Fibroblast of lung (primary cell): ENCODE data around the gene UBL4A. TPM values are rescaled to one million over a fixed set of nuclear protein-coding genes. Genes with fewer than 3 reads are reported as not detected.
A peak's percentile ranks its signal among the peaks of the same experiment; 100 is the strongest.

Source experiments
- DNase-seq, 2 donors: peaks; one replicate each; pipeline versions ENCODE4 v3.0.0 to v3.0.0-alpha.2; 2010; ENCODE audit warnings: low read depth in 2 of 2
- H2AFZ ChIP-seq: 2 replicates; pipeline ENCODE4 v1.5.1; 2012; ENCODE audit warnings: low read length, control low read depth, inconsistent platforms
- H3K27ac ChIP-seq: 2 replicates; pipeline ENCODE4 v1.5.1; 2011; ENCODE audit warnings: low read length, control low read depth; ENCODE audit not compliant: insufficient read depth
- H3K27me3 ChIP-seq: 2 replicates; pipeline ENCODE4 v1.5.1; 2011; ENCODE audit warnings: mild to moderate bottlenecking, low read length; ENCODE audit not compliant: control insufficient read depth, insufficient read depth
- H3K36me3 ChIP-seq: 2 replicates; pipeline ENCODE4 v1.5.1; 2011; ENCODE audit warnings: low read length; ENCODE audit not compliant: control insufficient read depth, insufficient read depth
- H3K4me1 ChIP-seq: 2 replicates; pipeline ENCODE4 v1.5.1; 2011; ENCODE audit warnings: low read length; ENCODE audit not compliant: control insufficient read depth, insufficient read depth; ENCODE audit errors: extremely low read depth
- H3K4me2 ChIP-seq: 2 replicates; pipeline ENCODE4 v1.5.1; 2011; ENCODE audit warnings: low read length, control low read depth; ENCODE audit not compliant: insufficient read depth; ENCODE audit errors: extremely low read depth
- H3K4me3 ChIP-seq, 4 experiments: fragments of 200-600 bp in 1 of 4; sonication (generic) in 1 of 4; replicated peaks in 1 of 4; 2 replicates each; pipeline ENCODE4 v1.5.1; 2011 to 2016; ENCODE audit warnings: low read length in 4 of 4, low read depth in 3 of 4, mild to moderate bottlenecking in 3 of 4, control low read depth in 2 of 4, inconsistent platforms in 1 of 4, mixed read lengths in 1 of 4; ENCODE audit not compliant: insufficient read depth in 1 of 4; ENCODE audit errors: control extremely low read depth in 1 of 4
- H3K79me2 ChIP-seq: 2 replicates; pipeline ENCODE4 v1.5.1; 2012; ENCODE audit warnings: mild to moderate bottlenecking, low read length, inconsistent platforms; ENCODE audit not compliant: control insufficient read depth, insufficient read depth
- H3K9ac ChIP-seq: 2 replicates; pipeline ENCODE4 v1.5.1; 2011; ENCODE audit warnings: mild to moderate bottlenecking, low read length, control low read depth; ENCODE audit not compliant: insufficient read depth
- H3K9me3 ChIP-seq: 2 replicates; pipeline ENCODE4 v1.5.1; 2012; ENCODE audit warnings: low read depth, low read length; ENCODE audit not compliant: control insufficient read depth, insufficient read depth
- H4K20me1 ChIP-seq: 2 replicates; pipeline ENCODE4 v1.5.1; 2011; ENCODE audit warnings: low read length; ENCODE audit not compliant: control insufficient read depth, insufficient read depth; ENCODE audit errors: extremely low read depth
- EZH2 ChIP-seq: IDR thresholded peaks from 2 replicates; pipeline ENCODE4 v1.5.1; 2012; ENCODE audit warnings: low read length, control low read depth, mild to moderate bottlenecking; ENCODE audit errors: missing control alignments
- polyA plus RNA-seq, 2 donors: library from polyadenylated mRNA; depleted of rRNA in 1 of 2; stranded (reverse) in 1 of 2; unstranded in 1 of 2; fragments of >200 nt; gene quantifications; 2 replicates each; pipeline ENCODE4 v1.2.1, GENCODE V29; 2011 to 2012; ENCODE audit warnings: missing spikeins in 1 of 2
- total RNA-seq: library from RNA; depleted of rRNA; stranded (reverse); fragments of >200 nt; gene quantifications from 2 replicates; pipeline ENCODE4 v1.2.1, GENCODE V29; 2014
- TF ChIP-seq, protein P1 (sequence below), 2 donors: IDR thresholded peaks in 1 of 2; conservative IDR thresholded peaks in 1 of 2; 1 replicate in 1 of 2; 2 replicates in 1 of 2; pipeline ENCODE4 v1.5.1; 2011 to 2012; ENCODE audit warnings: low read length in 2 of 2, control low read depth in 1 of 2, inconsistent platforms in 1 of 2, low read depth in 1 of 2, mild to moderate bottlenecking in 1 of 2

The UBL4A gene
- total and polyA plus RNA-seq, 2 donors (not counting 1 experiment from before 2014, with no cell fraction given) = 17.9 to 42.8 TPM

DNA sequence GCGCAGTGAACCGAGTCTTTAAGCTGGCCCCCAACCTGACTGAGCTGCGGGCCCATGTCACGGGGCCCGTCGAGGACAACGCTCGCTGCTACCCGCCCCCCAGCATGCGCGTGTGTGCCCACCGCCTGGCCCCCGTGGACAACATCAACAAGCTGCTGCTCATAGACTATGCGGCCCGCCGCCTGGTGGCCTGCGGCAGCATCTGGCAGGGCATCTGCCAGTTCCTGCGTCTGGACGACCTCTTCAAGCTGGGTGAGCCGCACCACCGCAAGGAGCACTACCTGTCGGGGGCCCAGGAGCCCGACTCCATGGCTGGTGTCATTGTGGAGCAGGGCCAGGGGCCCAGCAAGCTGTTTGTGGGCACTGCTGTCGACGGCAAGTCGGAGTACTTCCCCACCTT lies 26.1 kb downstream of the UBL4A start:
- no peak for TF ChIP-seq EZH2
- TF ChIP-seq, protein P1, sequence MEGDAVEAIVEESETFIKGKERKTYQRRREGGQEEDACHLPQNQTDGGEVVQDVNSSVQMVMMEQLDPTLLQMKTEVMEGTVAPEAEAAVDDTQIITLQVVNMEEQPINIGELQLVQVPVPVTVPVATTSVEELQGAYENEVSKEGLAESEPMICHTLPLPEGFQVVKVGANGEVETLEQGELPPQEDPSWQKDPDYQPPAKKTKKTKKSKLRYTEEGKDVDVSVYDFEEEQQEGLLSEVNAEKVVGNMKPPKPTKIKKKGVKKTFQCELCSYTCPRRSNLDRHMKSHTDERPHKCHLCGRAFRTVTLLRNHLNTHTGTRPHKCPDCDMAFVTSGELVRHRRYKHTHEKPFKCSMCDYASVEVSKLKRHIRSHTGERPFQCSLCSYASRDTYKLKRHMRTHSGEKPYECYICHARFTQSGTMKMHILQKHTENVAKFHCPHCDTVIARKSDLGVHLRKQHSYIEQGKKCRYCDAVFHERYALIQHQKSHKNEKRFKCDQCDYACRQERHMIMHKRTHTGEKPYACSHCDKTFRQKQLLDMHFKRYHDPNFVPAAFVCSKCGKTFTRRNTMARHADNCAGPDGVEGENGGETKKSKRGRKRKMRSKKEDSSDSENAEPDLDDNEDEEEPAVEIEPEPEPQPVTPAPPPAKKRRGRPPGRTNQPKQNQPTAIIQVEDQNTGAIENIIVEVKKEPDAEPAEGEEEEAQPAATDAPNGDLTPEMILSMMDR (conservative IDR thresholded peaks at IDR 0.05 in 1 of 2, IDR thresholded peaks at IDR 0.05 in 1 of 2; ENCODE audit: low read depth in 1 of 2, low read length in 2 of 2) = no peak
- Histone ChIP-seq H3K27ac (no peak overlapping the region), H3K4me3 (peak overlapping the region in 1 of 4 experiments; percentile 73), H3K36me3 (peaks cover 15% of the 10 kb centered on the region), H3K4me1 (no peaks in the 10 kb centered on the region), H4K20me1 (no peaks in the 10 kb centered on the region), H3K27me3 (no peaks in the 10 kb centered on the region), H3K9me3 (no peaks in the 10 kb centered on the region), H2AFZ (no peak overlapping the region), H3K9ac (no peak overlapping the region), H3K4me2 (peak overlapping the region; percentile 66), H3K79me2 (peaks cover 38% of the 10 kb centered on the region)
- no peak for DNase-seq

DNA sequence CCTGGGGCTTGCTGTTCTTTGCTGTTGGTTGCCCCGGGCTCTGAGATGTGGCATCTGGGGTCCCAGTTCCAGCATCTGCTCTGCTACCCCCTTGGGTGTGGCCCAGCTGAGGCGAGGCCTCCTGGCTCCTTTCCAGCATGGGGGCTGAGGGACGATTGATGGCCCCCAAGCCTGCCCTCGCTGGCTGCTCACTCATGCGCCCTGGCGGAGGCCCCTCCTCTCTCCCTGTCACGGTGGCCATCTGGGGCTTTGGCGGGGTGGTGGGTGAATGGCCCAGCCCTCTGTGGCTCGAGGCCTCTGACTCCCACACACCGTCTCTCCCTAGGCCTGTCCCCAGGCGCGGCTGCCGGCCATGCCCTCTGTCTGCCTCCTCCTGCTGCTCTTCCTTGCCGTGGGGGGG lies 26.6 kb downstream of the UBL4A start:
- Histone ChIP-seq H4K20me1 (no peaks in the 10 kb centered on the region), H2AFZ (no peak overlapping the region), H3K4me2 (peak overlapping the region; percentile 66), H3K36me3 (peaks cover 15% of the 10 kb centered on the region), H3K9ac (no peak overlapping the region), H3K27me3 (no peaks in the 10 kb centered on the region), H3K27ac (peak overlapping the region; percentile 12), H3K9me3 (no peaks in the 10 kb centered on the region), H3K4me1 (no peaks in the 10 kb centered on the region), H3K4me3 (peak overlapping the region; percentile 37 to 73 (median 72)), H3K79me2 (peaks cover 38% of the 10 kb centered on the region)
- no peak for DNase-seq
- TF ChIP-seq EZH2 = no peak
- TF ChIP-seq, protein P1 (conservative IDR thresholded peaks at IDR 0.05 in 1 of 2, IDR thresholded peaks at IDR 0.05 in 1 of 2; ENCODE audit: low read depth in 1 of 2, low read length in 2 of 2) = no peak

DNA sequence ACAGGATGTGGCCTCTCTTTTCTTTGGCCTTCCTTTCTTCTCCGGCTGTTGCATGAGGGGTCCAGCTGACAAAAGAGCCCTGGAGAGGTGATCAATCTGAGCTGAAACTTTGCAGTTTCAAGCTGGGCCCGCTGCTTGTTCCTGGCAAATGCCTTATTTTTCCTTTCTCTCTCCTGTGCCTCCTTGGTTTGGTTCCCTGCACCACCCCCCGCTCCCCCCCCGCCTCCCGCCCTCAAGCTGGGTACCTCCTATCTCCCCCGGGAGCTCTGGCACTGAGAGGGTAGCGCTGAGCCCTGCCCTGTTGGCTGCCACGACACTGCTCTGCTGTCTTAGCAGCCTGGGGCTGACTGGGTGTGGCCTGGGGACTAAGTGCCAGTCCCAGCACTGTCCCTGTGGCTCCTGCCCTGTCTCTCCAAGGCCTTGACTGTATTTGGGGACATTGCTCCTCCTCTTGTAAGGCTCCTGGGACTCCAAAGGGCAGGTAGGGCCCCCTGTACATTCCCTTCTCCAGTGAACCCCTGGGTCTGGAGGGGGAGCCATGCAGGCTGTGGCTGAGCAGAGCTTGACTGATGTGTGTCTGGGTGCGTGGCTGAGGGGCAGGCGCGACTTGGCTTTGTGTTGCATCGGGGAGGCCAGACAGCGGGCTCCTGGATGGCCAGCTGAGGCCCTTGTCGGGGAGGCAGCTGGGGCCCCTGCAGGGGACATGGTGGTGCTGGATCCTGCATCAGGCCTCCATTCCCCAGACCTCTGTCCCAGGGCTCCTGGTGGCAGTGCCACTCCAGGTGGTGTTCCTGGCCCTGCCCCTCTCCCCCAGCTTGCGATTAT lies 27.2 kb downstream of the UBL4A start:
- Histone ChIP-seq H3K9me3 (no peaks in the 10 kb centered on the region), H3K27me3 (no peaks in the 10 kb centered on the region), H3K36me3 (peaks cover 13% of the 10 kb centered on the region), H2AFZ (no peak overlapping the region), H3K4me3 (peak overlapping the region; percentile 65 to 73 (median 72)), H3K27ac (peak overlapping the region; percentile 12), H3K79me2 (peaks cover 38% of the 10 kb centered on the region), H4K20me1 (no peaks in the 10 kb centered on the region), H3K4me1 (no peaks in the 10 kb centered on the region), H3K4me2 (peak overlapping the region; percentile 66), H3K9ac (peak overlapping the region; percentile 53)
- TF ChIP-seq, protein P1 (conservative IDR thresholded peaks at IDR 0.05 in 1 of 2, IDR thresholded peaks at IDR 0.05 in 1 of 2; ENCODE audit: low read depth in 1 of 2, low read length in 2 of 2) = no peak
- no peak for TF ChIP-seq EZH2
- DNase-seq = no peak
